ENCODE measurements around the gene P2RY12.
A peak's percentile ranks its signal among the peaks of the same experiment; 100 is the strongest.

The P2RY12 gene

DNA sequence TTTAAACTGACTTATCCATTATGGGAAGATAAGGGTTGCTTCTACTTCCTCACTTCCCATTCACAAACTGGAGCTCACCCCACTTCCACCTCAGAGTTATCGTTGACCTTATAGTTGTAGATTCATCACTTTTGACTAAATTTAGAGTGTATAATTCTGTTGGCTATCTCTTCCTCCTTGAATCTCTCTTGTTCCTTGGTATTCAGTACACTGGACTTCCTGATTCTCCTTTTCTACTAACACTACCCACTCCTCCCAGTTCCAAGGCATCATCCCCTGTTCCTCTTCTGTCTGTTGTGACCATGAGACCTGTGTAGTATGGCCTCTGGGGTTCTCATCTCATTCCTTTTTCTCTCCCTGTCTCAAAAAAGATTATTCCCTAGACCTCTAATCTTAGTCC lies 62.0 kb downstream of the P2RY12 start:
- H3K4me3 ChIP-seq (ENCODE audit: low read depth, low read length): no peak overlapping the region
- TF ChIP-seq, protein P1, sequence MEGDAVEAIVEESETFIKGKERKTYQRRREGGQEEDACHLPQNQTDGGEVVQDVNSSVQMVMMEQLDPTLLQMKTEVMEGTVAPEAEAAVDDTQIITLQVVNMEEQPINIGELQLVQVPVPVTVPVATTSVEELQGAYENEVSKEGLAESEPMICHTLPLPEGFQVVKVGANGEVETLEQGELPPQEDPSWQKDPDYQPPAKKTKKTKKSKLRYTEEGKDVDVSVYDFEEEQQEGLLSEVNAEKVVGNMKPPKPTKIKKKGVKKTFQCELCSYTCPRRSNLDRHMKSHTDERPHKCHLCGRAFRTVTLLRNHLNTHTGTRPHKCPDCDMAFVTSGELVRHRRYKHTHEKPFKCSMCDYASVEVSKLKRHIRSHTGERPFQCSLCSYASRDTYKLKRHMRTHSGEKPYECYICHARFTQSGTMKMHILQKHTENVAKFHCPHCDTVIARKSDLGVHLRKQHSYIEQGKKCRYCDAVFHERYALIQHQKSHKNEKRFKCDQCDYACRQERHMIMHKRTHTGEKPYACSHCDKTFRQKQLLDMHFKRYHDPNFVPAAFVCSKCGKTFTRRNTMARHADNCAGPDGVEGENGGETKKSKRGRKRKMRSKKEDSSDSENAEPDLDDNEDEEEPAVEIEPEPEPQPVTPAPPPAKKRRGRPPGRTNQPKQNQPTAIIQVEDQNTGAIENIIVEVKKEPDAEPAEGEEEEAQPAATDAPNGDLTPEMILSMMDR (IDR thresholded peaks at IDR 0.05; ENCODE audit: control insufficient read depth, extremely low read depth, insufficient read depth): no peak
- DNase-seq (ENCODE audit: low read depth): no peak

DNA sequence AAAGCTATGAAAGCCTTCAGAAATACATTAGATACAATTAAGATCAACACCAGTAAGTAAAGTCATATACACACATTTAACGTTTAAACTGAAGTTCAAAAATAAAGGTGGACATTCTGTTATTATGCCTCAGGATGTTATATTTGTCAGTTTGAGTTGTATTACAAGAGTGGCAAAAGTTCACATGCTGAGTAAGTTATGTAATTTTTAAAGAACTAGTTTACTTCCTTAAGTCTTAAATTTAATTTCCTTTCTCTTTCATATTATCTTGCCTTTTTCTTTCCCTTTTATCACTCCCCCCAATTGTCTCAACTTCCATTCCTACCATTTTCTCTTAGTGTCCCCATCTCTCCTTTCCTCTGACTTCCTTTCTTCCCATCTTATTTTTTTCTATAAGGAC lies 63.0 kb downstream of the P2RY12 start:
- TF ChIP-seq, protein P1 (IDR thresholded peaks at IDR 0.05; ENCODE audit: control insufficient read depth, extremely low read depth, insufficient read depth): no peak
- DNase-seq (ENCODE audit: low read depth): no peak
- H3K4me3 ChIP-seq (ENCODE audit: low read depth, low read length): no peak overlapping the region

- no peak overlapping the region for H3K4me3 ChIP-seq (ENCODE audit: low read depth, low read length)
- TF ChIP-seq, protein P1 (IDR thresholded peaks at IDR 0.05; ENCODE audit: control insufficient read depth, extremely low read depth, insufficient read depth): no peak
- DNase-seq (ENCODE audit: low read depth): peak; percentile 17
Measured at GRCh38 chr3:151320131-151320530, 64.4 kb downstream of the P2RY12 start.

- no peak overlapping the region for H3K4me3 ChIP-seq (ENCODE audit: low read depth, low read length)
- TF ChIP-seq, protein P1 (IDR thresholded peaks at IDR 0.05; ENCODE audit: control insufficient read depth, extremely low read depth, insufficient read depth): no peak
- no peak for DNase-seq (ENCODE audit: low read depth)
Measured at GRCh38 chr3:151319628-151320027, 64.9 kb downstream of the P2RY12 start.

- no peak overlapping the region for H3K4me3 ChIP-seq (ENCODE audit: low read depth, low read length)
- no peak for DNase-seq (ENCODE audit: low read depth)
- TF ChIP-seq, protein P1 (IDR thresholded peaks at IDR 0.05; ENCODE audit: control insufficient read depth, extremely low read depth, insufficient read depth): no peak
Measured at GRCh38 chr3:151318991-151319390, 65.6 kb downstream of the P2RY12 start.

DNA sequence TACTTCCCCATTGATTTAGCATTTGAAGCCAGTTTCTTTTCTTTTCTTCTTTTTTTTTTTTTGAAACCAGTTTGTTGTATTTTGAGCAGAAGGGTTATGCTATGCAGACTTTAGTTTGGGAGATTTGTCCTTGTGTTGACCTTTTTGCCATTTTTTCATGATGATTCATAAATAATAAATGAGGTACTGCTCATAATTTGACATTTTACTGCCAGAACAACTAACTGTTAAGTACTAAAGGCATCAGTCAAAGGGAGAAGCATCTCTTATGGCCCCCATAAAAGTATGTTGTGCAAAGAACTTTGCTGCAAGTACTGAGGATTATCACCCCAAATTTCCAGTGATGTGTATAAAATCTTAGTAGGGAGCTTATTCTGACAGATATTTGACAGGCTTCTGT lies 66.2 kb downstream of the P2RY12 start:
- DNase-seq (ENCODE audit: low read depth): no peak
- no peak overlapping the region for H3K4me3 ChIP-seq (ENCODE audit: low read depth, low read length)
- TF ChIP-seq, protein P1 (IDR thresholded peaks at IDR 0.05; ENCODE audit: control insufficient read depth, extremely low read depth, insufficient read depth): no peak

GRCh38 chr3:151316267-151316991 lies 68.1 kb downstream of the P2RY12 start, which contains the start of gene GPR87:
Gene GPR87, minus strand, starts transcription at chr3:151316820. Its CDS starts 16,720 bp downstream, at chr3:151300100.
- no peak for DNase-seq (ENCODE audit: low read depth)
- TF ChIP-seq, protein P1 (IDR thresholded peaks at IDR 0.05; ENCODE audit: control insufficient read depth, extremely low read depth, insufficient read depth): no peak
- H3K4me3 ChIP-seq (ENCODE audit: low read depth, low read length): no peak within 1 kb of the TSS
